IPS DF 4.7 (cell line): ENCODE data around the gene ABCC10.
"Not testable (repeated sequence)": the region's sequence is repeated elsewhere in the genome, so short reads cannot be mapped to it uniquely, and the experiment has no call there.

Source experiments
- DNase-seq: peaks from one replicate; pipeline ENCODE4 v3.0.0-alpha.2; 2013; ENCODE audit warnings: low spot score; ENCODE audit errors: extremely low read depth

The ABCC10 gene

DNA sequence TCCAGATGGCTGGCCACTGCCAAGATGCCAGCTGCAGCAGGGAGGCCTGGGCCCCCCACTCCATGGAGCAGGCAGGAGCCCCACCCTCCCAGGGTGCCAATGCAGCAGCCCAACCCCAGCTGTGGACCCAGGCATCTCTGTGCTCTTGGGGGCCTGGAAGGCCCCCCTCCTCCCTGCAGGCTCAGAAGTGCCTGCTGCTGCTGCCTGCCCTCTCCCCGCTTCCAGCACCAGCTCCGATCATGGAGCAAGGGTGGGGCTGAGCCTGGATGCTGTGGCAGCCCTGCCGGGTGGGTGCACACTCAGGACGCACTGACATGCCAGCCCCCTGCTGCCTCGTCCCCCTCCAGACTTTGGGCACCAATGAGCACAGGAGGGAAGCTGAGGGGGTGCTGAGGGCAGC is 14.8 kb upstream of the ABCC10 start:
- DNase-seq: no peak

DNA sequence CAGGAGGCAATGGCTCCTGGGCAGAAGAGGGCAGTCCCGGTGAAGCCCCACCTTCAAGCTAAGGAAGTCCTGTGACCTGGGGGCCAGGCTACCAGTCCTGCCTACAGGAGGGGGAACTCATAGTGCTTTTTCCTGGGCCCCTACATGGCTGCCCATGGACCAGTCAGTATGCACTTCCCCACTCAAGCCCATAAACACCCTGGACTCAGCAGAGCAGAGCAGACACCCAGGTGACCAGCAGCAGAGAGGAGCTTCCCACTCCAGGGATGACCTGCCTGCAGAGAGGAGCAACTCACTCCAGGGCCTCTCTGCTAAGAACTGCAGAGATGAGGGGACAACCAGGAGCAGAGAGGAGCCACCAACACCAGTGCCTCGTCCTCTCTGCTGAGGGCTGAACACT is 14.3 kb upstream of the ABCC10 start:
- DNase-seq: no peak

DNA sequence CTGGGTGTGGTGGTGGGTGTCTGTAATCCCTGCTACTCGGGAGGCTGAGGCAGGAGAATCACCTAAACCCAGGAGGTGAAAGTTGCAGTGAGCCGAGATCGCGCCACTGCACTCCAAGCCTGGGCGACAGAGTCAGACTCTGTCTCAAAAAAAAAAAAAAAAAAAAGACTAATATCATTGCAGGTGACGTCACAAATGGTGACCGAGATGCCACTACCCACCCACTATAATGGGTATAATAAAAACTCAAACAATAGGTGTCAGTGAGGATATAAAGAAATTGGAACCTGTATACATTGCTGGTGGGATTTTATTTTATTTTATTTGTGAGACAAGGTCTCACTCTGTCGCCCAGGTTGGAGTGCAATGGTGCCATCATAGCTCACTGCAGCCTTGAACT is 12.1 kb upstream of the ABCC10 start:
- not testable (repeated sequence) for DNase-seq

DNA sequence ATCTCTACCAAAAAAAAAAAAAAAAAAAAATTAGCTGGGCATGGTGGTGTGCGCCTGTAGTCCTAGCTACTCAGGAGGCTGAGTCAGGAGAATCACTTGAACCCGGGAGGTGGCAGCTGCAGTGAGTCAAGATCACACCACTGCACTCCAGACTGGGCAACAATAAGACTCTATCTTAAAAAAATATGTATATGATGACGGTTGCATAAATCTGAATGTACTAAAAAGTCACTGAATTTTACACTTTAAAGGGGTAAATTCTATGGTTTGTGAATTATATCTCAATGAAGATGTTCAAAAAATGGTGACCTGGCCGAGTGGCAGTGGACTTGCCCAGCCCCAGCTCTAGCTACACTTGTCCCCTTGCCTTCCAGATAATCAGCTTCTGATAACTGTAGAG is 10.4 kb upstream of the ABCC10 start:
- no peak for DNase-seq

DNA sequence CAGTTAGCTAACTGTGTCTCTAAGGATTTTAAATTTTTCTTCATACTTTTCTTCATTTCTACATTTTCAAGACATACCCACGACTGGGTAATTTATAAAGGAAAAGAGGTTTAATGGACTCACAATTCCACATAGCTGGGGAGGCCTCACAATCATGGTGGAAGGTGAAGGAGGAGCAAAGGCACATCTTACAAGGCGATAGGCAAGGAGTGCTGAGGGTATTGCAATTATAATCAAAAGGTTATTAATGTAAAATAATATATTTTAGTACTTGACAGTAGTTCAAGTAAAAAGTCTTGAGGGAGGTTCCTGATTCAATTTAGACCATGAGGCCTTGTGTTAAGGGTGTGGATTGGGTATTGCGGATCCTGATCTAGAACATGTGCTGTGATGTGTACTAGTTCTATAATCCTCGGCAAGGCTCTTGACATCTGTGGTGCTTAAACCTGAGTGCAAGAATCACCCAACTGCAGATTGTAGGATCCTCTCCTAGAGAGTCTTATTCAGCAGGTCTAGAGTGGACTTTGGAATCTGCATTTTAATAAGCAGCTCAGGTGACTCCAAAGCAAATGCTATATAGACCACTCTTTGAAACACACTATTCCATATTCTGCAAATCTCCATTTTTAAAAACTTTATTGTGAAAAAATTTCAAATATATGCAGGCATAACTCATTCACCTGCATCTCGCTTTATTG is 7.2 kb upstream of the ABCC10 start:
- DNase-seq: no peak

DNA sequence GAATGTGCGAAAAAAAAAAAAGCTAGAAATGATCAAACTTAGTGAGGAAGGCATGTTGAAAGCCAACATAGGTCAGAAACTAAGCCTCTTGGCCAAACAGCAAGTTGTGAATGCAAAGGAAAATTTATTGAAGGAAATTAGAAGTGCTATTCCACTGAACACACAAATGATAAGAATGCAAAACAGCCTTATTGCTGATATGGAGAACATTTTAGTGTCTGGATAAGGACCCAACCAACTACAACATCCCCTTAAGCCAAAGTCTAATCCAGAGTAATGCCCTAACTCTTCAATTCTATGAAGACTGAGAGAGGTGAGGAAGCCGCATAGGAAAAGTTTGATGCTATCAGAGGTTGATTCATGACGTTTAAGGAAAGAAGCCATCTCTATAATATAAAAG is 5.5 kb upstream of the ABCC10 start:
- DNase-seq: no peak

DNA sequence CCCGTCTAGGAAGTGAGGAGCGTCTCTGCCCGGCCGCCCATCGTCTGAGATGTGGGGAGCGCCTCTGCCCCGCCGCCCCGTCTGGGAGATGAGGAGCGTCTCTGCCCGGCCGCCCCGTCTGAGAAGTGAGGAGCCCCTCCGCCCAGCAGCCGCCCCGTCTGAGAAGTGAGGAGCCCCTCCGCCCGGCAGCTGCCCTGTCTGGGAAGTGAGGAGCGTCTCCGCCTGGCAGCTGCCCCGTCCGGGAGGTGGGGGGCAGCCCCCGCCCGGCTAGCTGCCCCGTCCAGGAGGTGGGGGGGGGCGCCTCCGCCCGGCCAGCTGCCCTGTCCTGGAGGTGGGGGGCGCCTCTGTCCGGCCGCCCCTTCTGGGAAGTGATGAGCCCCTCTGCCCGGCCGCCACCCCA is 2.3 kb upstream of the ABCC10 start:
- not testable (repeated sequence) for DNase-seq

DNA sequence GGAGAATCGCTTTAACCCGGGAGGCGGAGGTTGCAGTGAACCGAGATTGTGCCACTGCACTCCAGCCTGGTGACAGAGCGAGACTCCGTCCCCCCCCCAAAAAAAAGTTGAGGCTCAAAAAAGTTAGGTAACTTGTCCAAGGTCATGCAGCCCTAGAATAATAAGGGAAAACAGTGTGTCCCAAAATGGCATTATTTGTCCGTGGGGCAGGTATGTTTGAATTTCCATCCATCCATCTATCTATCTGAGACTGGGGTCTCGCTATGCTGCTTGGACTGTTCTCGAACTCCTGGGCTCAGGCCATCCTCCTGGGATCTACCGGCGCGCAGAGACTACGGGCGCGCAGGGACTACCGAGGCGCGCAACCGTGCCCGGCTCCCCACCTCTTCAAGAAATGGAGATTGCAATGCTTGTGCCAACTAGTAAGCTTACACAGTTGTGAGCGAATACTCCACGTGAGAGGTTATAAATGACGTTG is 374 bp upstream of the ABCC10 start:
- no peak for DNase-seq

DNA sequence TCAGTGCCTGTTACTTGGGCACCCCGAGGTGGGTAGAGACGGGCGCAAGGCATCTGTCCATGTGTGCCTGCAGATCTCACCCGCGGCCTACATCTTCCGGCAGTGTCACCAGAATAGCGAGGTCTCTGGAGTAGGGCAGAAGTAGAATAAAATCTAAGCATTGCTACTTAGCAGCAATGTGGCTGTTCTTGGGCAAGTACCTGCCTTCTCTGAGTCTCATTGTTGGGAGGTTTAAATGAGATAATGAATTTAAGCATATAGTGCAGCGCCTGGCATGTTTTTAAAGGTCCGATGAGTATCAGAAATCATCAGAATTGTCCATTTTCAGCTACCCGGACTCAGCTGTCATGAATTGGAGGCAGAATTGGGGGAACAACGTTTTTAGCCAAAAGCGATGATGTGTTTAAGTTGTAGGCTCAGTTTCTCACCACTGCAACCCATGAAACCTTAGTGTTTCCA is 800 bp downstream of the ABCC10 start:
- no peak for DNase-seq

DNA sequence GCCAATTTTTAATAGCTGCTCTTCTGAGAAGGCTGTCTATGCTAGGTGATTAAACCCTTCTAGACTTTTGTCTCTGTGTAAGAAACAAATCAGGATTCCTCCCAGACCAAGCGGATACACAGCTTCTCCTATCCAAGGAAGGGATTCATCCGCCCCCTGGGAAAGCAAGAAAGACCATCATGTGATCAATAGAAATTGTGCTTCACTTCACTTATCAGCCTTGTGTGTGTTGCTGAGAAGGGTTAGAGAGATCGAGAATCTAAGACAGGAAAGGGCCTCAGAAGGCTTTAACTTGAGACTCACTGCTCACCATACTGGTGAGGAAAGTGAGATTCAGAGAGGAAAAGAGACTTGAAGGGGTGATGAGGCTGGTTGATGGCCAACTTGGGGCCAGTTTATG is 1.5 kb downstream of the ABCC10 start:
- no peak for DNase-seq

DNA sequence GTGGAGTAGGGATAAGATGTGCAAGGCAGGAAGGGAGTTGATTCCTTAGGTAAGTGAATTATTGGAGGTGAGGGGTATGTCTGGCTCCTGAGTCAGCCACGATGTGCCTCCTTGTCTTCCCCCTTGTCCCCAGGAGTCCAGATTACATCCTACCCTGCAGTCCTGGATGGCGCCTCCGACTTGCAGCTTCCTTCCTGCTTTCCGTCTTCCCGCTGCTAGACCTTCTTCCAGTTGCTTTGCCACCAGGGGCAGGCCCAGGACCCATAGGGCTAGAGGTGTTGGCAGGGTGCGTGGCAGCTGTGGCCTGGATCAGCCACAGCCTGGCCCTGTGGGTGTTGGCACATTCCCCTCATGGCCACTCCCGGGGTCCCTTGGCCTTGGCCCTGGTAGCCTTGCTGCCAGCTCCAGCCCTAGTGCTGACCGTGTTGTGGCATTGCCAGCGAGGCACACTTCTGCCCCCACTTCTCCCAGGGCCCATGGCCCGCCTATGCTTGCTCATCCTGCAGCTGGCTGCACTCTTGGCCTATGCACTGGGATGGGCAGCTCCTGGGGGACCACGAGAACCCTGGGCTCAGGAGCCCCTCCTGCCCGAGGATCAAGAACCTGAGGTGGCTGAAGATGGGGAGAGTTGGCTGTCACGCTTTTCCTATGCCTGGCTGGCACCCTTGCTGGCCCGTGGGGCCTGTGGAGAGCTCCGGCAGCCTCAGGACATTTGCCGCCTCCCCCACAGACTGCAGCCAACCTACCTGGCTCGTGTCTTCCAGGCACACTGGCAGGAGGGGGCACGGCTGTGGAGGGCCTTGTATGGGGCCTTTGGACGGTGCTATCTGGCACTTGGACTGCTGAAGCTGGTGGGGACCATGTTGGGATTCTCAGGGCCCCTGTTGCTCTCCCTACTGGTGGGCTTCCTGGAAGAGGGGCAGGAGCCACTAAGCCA is 4.9 kb downstream of the ABCC10 start:
- no peak for DNase-seq

DNA sequence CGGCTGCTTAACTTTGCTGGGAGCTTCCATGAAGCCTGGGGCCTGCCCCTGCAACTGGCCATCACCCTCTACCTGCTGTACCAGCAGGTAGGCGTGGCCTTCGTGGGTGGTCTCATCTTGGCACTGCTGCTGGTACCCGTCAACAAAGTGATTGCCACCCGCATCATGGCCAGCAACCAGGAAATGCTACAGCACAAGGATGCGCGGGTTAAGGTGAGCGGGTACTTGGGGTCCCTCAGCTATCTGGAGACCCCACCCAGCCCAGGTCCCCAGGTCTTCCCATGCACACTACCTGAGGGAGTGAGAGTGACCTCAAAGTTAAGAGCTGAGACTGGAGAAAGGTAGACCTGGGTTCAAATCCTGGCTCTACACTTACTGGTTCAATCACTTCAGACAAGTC is 5.8 kb downstream of the ABCC10 start:
- DNase-seq: no peak

DNA sequence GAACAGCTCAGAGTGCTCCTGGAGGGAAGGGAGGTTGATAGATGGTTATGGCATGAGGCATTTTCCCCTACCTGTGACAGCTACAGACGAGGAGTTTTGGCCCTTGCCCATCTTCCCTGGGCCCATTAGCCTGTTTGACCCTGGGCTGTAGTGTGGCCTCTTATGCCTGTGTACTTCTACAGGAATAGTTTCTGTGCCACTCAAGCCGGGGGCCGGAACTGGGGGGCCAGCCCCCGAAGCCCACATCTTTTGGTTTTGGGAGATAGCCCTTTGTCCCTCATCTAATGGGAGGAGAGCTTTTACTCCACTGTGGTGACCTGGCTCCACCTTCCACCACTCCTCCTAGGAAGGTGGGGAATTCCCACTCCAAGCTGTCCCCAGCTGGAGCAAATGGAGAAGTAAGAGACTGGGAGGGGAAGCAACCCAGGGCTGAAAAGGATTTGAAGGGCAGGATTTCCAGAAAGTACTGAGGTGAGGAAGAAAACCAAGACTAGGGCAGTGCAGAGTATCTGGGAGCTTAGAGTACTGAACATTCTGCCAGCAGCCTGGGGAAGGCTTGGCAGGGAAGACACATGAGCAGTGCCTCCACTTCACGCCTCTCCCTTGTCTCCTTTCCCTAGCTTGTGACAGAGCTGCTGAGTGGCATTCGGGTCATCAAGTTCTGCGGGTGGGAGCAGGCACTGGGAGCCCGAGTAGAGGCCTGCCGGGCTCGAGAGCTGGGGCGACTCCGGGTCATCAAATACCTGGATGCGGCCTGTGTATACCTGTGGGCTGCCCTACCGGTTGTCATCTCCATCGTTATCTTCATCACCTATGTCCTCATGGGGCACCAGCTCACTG is 6.9 kb downstream of the ABCC10 start:
- DNase-seq: no peak

DNA sequence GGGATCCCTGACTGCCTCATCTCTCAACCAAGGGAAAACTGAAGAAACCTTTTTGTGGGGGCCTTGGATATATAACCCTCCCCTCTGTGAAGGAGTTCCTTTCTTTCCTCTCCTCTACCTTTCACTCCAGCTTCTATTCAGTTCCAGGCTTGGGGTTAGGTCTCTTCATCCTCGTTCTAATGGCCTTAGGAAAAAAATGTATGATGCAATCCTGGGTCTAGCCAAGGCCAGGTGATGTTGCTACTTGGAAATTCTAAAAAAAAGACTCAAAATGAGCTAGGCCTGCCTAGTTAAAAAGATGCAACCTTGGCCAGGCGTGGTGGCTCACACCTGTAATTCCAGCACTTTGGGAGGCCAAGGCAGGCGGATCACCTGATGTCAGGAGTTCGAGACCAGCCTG is 7.6 kb downstream of the ABCC10 start:
- DNase-seq: no peak

DNA sequence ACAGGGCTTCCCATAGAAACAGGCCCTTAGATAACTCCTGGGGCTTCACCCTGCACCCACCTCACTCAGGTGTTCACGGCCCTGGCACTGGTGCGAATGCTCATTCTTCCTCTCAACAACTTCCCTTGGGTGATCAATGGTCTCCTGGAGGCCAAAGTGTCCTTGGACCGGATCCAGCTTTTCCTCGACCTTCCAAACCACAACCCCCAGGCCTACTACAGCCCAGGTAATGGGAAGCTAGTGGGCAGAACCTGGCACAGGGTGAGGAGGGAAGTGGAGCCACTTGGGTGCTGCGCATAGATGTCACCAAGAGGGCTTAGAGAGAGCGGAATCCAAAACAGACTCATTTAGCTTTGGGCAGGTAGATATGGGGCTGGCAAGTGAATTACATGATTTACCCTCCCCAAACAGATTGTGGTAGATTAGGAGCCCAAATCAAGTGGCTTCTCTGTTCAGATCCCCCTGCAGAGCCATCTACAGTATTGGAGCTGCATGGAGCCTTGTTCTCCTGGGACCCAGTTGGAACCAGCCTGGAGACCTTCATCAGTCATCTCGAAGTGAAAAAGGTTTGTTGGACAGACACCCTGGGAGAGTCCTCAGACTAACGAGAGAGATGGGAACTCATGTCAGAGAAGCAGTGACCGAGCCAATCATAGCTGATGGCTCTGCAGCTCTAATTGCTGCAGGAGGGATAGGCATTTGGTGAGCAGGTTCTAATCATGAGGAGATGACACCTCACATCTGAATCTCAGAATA is 8.5 kb downstream of the ABCC10 start:
- DNase-seq: no peak

DNA sequence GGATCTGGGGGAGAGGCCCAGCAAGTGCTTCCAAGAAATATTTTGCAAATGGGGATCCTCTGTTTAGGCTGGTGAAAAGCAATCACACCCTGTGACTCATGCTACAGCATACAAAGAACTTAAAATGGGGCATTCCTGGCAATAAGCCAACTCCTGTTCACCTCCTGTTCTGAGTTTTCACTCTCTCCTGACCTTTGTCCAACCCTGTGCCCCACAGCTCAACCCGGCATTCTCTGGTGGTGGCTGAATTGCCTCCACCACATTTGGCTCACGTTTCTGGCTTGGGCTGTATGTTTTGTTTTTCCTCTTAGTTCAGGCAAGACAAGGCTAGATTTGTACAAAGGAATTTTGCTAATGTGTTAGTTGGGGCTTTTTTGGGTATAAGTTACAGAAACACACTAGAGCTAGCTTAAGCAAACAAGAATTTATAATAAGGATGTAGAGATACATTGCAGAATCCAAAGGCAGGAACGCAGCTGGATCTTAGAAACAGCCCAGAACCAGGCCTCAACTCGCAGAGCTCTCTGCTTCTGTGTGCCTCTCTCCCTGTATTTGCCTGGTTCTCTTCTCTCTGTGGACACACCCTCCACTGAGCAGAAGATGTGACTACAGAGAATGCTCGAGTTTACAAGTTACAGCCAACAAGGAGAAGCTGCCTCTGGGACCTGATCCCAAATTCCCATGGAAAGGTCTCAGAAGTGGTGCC is 9.4 kb downstream of the ABCC10 start:
- DNase-seq: no peak

DNA sequence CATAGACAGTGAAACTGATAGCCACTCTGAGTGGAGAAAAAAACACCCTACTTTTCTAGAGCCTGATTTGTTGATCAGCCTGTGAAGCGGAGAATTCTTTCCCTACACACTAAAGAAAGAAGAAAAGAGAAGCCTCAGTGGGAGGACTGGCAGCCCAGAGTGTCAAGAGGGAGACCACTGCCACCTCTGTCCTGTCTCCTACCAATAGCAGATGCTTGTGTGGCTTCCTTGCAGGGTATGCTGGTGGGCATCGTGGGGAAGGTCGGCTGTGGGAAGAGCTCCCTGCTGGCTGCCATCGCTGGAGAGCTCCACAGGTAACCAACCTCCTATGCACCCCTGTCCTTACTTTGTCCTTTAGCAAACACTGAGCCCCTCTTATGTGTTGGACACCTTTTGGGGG is 10.4 kb downstream of the ABCC10 start:
- DNase-seq: no peak

DNA sequence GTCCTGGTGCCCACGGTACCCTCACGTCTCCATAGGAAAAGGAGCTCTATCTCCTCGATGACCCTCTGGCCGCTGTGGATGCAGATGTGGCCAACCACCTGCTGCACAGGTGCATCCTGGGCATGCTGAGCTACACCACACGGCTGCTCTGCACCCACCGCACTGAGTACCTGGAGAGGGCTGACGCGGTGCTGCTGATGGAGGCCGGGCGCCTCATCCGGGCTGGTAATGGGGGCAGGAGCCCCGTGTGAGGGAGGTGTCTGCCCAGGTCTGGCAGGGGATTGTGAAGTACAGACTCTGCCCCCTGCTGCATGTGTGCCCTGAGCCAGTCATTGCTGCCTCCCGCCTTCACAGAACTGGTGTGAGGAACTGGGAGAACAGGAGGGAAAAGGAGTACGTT is 15.6 kb downstream of the ABCC10 start:
- no peak for DNase-seq

DNA sequence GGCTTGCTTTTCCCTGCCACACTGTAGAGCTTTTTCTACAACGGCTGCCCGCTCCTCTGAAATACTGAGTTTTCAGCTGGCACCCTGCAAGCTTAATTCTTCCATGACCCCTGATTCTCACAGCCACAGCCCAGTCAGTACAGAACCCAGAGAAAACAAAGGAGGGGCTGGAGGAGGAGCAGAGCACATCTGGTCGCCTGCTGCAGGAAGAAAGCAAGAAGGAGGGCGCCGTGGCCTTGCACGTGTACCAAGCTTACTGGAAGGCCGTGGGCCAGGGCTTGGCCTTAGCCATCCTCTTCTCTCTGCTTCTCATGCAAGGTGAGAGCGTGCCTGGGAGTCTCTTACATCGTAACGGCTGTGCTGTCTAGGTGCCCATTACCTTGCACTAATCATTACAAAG is 16.7 kb downstream of the ABCC10 start:
- no peak for DNase-seq

DNA sequence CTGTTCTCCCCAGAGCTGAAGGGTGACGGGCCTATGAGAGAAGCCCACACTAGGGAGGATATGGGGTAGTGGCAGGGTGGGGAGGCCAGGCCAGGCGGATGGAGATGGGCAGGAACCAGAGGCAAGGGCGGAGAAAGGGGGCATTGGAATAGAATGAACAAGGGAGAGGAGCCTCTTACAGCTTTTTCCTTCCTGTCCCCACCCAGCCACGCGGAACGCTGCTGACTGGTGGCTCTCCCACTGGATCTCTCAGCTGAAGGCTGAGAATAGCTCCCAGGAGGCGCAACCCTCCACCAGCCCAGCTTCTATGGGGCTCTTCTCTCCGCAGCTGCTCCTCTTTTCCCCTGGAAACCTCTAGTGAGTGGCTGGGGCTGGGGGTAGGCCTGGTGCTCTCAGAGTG is 17.2 kb downstream of the ABCC10 start:
- no peak for DNase-seq
